Activated naive CD8-positive, alpha-beta T cell treated with anti-CD3 and anti-CD28 coated beads, Interleukin-2, amount 10 ng/mL, durations not matched to agents 7 days and 5 days (primary cell): ENCODE results near the gene IL1RL1. TPM values are rescaled to one million over a fixed set of nuclear protein-coding genes. Genes with fewer than 3 reads are reported as not detected.

ENCODE experiments used
- ATAC-seq: fragments of 150-1000 bp; cut with Tn5 transposase; one replicate; pipeline ENCODE4 v1.10.0; 2021; ENCODE audit warnings: low read depth, moderate library complexity
- POLR2A ChIA-PET: fragments of 350-600 bp; sonication (Branson Sonifier 250); formaldehyde crosslinking; loops from one replicate; lab custom pipeline; 2021; ENCODE audit warnings: antibody characterized with exemption; lab: Charles Lee
- DNase-seq: peaks from one replicate; pipeline ENCODE4 v3.0.0; 2021
- H3K27ac Mint-ChIP-seq: one replicate; pipeline ENCODE4 v1.8.0; 2022; ENCODE audit warnings: mild to moderate bottlenecking, mixed read lengths
- H3K27me3 Mint-ChIP-seq: one replicate; pipeline ENCODE4 v1.8.0; 2022; ENCODE audit warnings: mild to moderate bottlenecking, moderate library complexity, mixed read lengths
- H3K36me3 Mint-ChIP-seq: one replicate; pipeline ENCODE4 v1.8.0; 2021; ENCODE audit warnings: mild to moderate bottlenecking, mixed read lengths
- H3K4me1 Mint-ChIP-seq: one replicate; pipeline ENCODE4 v1.8.0; 2021; ENCODE audit warnings: mixed read lengths
- H3K4me3 Mint-ChIP-seq: one replicate; pipeline ENCODE4 v1.8.0; 2022; ENCODE audit warnings: mild to moderate bottlenecking, moderate library complexity, mixed read lengths
- H3K9me3 Mint-ChIP-seq: one replicate; pipeline ENCODE4 v1.8.0; 2021; ENCODE audit warnings: mixed read lengths
- total RNA-seq, 2 experiments: library from RNA; stranded (reverse); gene quantifications; one replicate each; pipeline ENCODE4 v1.2.3, GENCODE V29; 2021

Gene IL1RL1
- total RNA-seq, 2 experiments from 2014 or later, result not detected

- POLR2A ChIA-PET, result interaction anchor here (0.6 to 1.7 kb wide), 5 partner anchors 13 to 97 kb away, joined by 3 to 12 read pairs (median 3); partner anchors contain the start of gene IL18R1
Observed at GRCh38 chr2:102368461-102369109, 57.2 kb downstream of the IL1RL1 start.

GRCh38 chr2:102369866-102370265 lies 58.5 kb downstream of the IL1RL1 start:
- Mint-ChIP-seq H3K4me3 (no peak overlapping the region), H3K9me3 (peaks cover 23% of the 10 kb centered on the region), H3K27me3 (no peaks in the 10 kb centered on the region), H3K36me3 (peaks cover 88% of the 10 kb centered on the region), H3K27ac (no peak overlapping the region), H3K4me1 (peaks cover 47% of the 10 kb centered on the region)
- POLR2A ChIA-PET, result interaction anchor here (1.1 kb wide), 1 partner anchor 20 kb away, joined by 3 read pairs; no protein-coding TSS in a partner anchor
- ATAC-seq, result no peak
- no peak for DNase-seq

More at GRCh38 chr2:102368461-102369109, 57.2 kb downstream of the IL1RL1 start:
- Mint-ChIP-seq H3K4me1 (peaks cover 48% of the 10 kb centered on the region), H3K27ac (peak overlapping the region; percentile 85), H3K4me3 (peak overlapping the region; percentile 10), H3K27me3 (no peaks in the 10 kb centered on the region), H3K36me3 (peaks cover 88% of the 10 kb centered on the region), H3K9me3 (peaks cover 24% of the 10 kb centered on the region)
- no peak for ATAC-seq
- no peak for DNase-seq

GRCh38 chr2:102376052-102376591 lies 64.8 kb downstream of the IL1RL1 start:
- H3K27me3 Mint-ChIP-seq, result no peaks in the 10 kb centered on the region
- H3K4me3 Mint-ChIP-seq, result no peak overlapping the region
- DNase-seq, result no peak
- no peak for ATAC-seq
- H3K27ac Mint-ChIP-seq, result no peak overlapping the region
- POLR2A ChIA-PET, result no interaction called here
- peaks cover 16% of the 10 kb centered on the region for H3K9me3 Mint-ChIP-seq
- H3K4me1 Mint-ChIP-seq, result peaks cover 4% of the 10 kb centered on the region
- H3K36me3 Mint-ChIP-seq, result peaks cover 87% of the 10 kb centered on the region

GRCh38 chr2:102383722-102384121 lies 72.4 kb downstream of the IL1RL1 start:
- ATAC-seq (no peak), DNase-seq (no peak)
- Mint-ChIP-seq H3K36me3 (peaks cover 94% of the 10 kb centered on the region), H3K27me3 (no peaks in the 10 kb centered on the region), H3K4me3 (no peak overlapping the region), H3K9me3 (peaks cover 21% of the 10 kb centered on the region), H3K27ac (no peak overlapping the region), H3K4me1 (peaks cover 10% of the 10 kb centered on the region)
- POLR2A ChIA-PET, result no interaction called here

- peaks cover 20% of the 10 kb centered on the region for H3K9me3 Mint-ChIP-seq
- H3K27me3 Mint-ChIP-seq, result no peaks in the 10 kb centered on the region
- DNase-seq (no peak), ATAC-seq (no peak)
- no peak overlapping the region for H3K4me3 Mint-ChIP-seq
- peak overlapping the region; percentile 14 for H3K27ac Mint-ChIP-seq
- peaks cover 91% of the 10 kb centered on the region for H3K36me3 Mint-ChIP-seq
- POLR2A ChIA-PET, result no interaction called here
- peaks cover 10% of the 10 kb centered on the region for H3K4me1 Mint-ChIP-seq
Observed at GRCh38 chr2:102385522-102385921, 74.2 kb downstream of the IL1RL1 start.

GRCh38 chr2:102386004-102386403 lies 74.6 kb downstream of the IL1RL1 start:
- no peak for DNase-seq
- H3K27me3 Mint-ChIP-seq, result no peaks in the 10 kb centered on the region
- H3K27ac Mint-ChIP-seq, result no peak overlapping the region
- peaks cover 89% of the 10 kb centered on the region for H3K36me3 Mint-ChIP-seq
- H3K9me3 Mint-ChIP-seq, result peaks cover 20% of the 10 kb centered on the region
- H3K4me1 Mint-ChIP-seq, result peaks cover 10% of the 10 kb centered on the region
- POLR2A ChIA-PET, result no interaction called here
- ATAC-seq, result no peak
- H3K4me3 Mint-ChIP-seq, result no peak overlapping the region

GRCh38 chr2:102386867-102387541 lies 75.6 kb downstream of the IL1RL1 start:
- no peaks in the 10 kb centered on the region for H3K27me3 Mint-ChIP-seq
- POLR2A ChIA-PET, result no interaction called here

GRCh38 chr2:102387763-102388546 lies 76.6 kb downstream of the IL1RL1 start:
- no peak for DNase-seq
- Mint-ChIP-seq H3K27me3 (no peaks in the 10 kb centered on the region), H3K36me3 (peaks cover 86% of the 10 kb centered on the region), H3K4me3 (no peak overlapping the region), H3K4me1 (peaks cover 16% of the 10 kb centered on the region), H3K27ac (peak overlapping the region; percentile 77), H3K9me3 (peaks cover 18% of the 10 kb centered on the region)
- no peak for ATAC-seq
- POLR2A ChIA-PET, result no interaction called here

More at GRCh38 chr2:102386867-102387541, 75.6 kb downstream of the IL1RL1 start:
- H3K36me3 Mint-ChIP-seq, result peaks cover 89% of the 10 kb centered on the region
- H3K9me3 Mint-ChIP-seq, result peaks cover 21% of the 10 kb centered on the region
- no peak for DNase-seq
- no peak overlapping the region for H3K27ac Mint-ChIP-seq
- no peak for ATAC-seq
- no peak overlapping the region for H3K4me3 Mint-ChIP-seq
- H3K4me1 Mint-ChIP-seq, result peaks cover 16% of the 10 kb centered on the region

- Mint-ChIP-seq H3K4me1 (peaks cover 11% of the 10 kb centered on the region), H3K9me3 (peaks cover 3% of the 10 kb centered on the region), H3K27ac (no peak overlapping the region), H3K27me3 (no peaks in the 10 kb centered on the region), H3K36me3 (peaks cover 73% of the 10 kb centered on the region), H3K4me3 (no peak overlapping the region)
- DNase-seq, result no peak
- no peak for ATAC-seq
- POLR2A ChIA-PET, result no interaction called here
Observed at GRCh38 chr2:102391565-102391964, 80.2 kb downstream of the IL1RL1 start.

GRCh38 chr2:102392096-102392495 lies 80.7 kb downstream of the IL1RL1 start:
- Mint-ChIP-seq H3K27ac (no peak overlapping the region), H3K4me1 (peaks cover 11% of the 10 kb centered on the region), H3K9me3 (peaks cover 3% of the 10 kb centered on the region), H3K4me3 (no peak overlapping the region), H3K27me3 (no peaks in the 10 kb centered on the region), H3K36me3 (peaks cover 73% of the 10 kb centered on the region)
- ATAC-seq, result no peak
- POLR2A ChIA-PET, result no interaction called here
- DNase-seq, result no peak

GRCh38 chr2:102392942-102393341 lies 81.6 kb downstream of the IL1RL1 start:
- ATAC-seq (no peak), DNase-seq (no peak)
- Mint-ChIP-seq H3K27me3 (no peaks in the 10 kb centered on the region), H3K27ac (no peak overlapping the region), H3K4me3 (no peak overlapping the region), H3K9me3 (peaks cover 3% of the 10 kb centered on the region), H3K36me3 (peaks cover 67% of the 10 kb centered on the region), H3K4me1 (peaks cover 6% of the 10 kb centered on the region)
- POLR2A ChIA-PET, result no interaction called here

GRCh38 chr2:102396012-102396411 lies 84.6 kb downstream of the IL1RL1 start:
- no peak for DNase-seq
- peaks cover 3% of the 10 kb centered on the region for H3K9me3 Mint-ChIP-seq
- H3K27ac Mint-ChIP-seq, result no peak overlapping the region
- H3K27me3 Mint-ChIP-seq, result no peaks in the 10 kb centered on the region
- H3K36me3 Mint-ChIP-seq, result peaks cover 60% of the 10 kb centered on the region
- no peak for ATAC-seq
- POLR2A ChIA-PET, result no interaction called here
- H3K4me3 Mint-ChIP-seq, result no peak overlapping the region
- H3K4me1 Mint-ChIP-seq, result peaks cover 24% of the 10 kb centered on the region

- no peak overlapping the region for H3K4me3 Mint-ChIP-seq
- H3K36me3 Mint-ChIP-seq, result peaks cover 51% of the 10 kb centered on the region
- no peak overlapping the region for H3K27ac Mint-ChIP-seq
- no peak for DNase-seq
- POLR2A ChIA-PET, result no interaction called here
- ATAC-seq, result no peak
- H3K9me3 Mint-ChIP-seq, result peaks cover 3% of the 10 kb centered on the region
- H3K4me1 Mint-ChIP-seq, result peaks cover 26% of the 10 kb centered on the region
- no peaks in the 10 kb centered on the region for H3K27me3 Mint-ChIP-seq
Observed at GRCh38 chr2:102397209-102397608, 85.8 kb downstream of the IL1RL1 start.
